ENCODE results near the gene CNPY3. TPM values are rescaled to one million over a fixed set of nuclear protein-coding genes. Genes with fewer than 3 reads are reported as not detected.
"Not testable (repeated sequence)": the region's sequence is repeated elsewhere in the genome, so short reads cannot be mapped to it uniquely, and the experiment has no call there.

Gene CNPY3
- total and polyA plus RNA-seq, 4 donors = 28.3 to 50.1 (median 32.5) TPM

GRCh38 chr6:42894041-42894828, 35.0 kb upstream of the CNPY3 start:
- intact Hi-C loops (cut with DNase I); ATAC-seq (ENCODE audit: low FRiP score); DNase-seq; H3K36me3 ChIP-seq (ENCODE audit: control insufficient read depth in 1 of 2, insufficient read depth in 2 of 2, low read length in 1 of 2); H3K9me3 ChIP-seq (ENCODE audit: control insufficient read depth, low read length); H3K4me1 ChIP-seq (ENCODE audit: control insufficient read depth in 1 of 2, insufficient read depth in 2 of 2, low read length in 2 of 2); H3K4me3 ChIP-seq (ENCODE audit: low read length in 2 of 2); H3K27me3 ChIP-seq (ENCODE audit: control insufficient read depth in 1 of 2, insufficient read depth in 2 of 2, low read length in 1 of 2); H3K27ac ChIP-seq (ENCODE audit: low read depth in 1 of 2, low read length in 2 of 2): not testable (repeated sequence)
- WGBS, 2 donors = 68 to 72% methylated on average over 19 of the region's 19 CpGs

GRCh38 chr6:42896178-42896719, 33.0 kb upstream of the CNPY3 start:
- H3K27ac ChIP-seq (ENCODE audit: low read depth in 1 of 2, low read length in 2 of 2) = no peak overlapping the region
- whole genome bisulfite sequencing, 2 donors = 75 to 76% methylated on average over 10 of the region's 10 CpGs
- no peak overlapping the region for H3K4me3 ChIP-seq (ENCODE audit: low read length in 2 of 2)
- no peaks in the 10 kb centered on the region for H3K27me3 ChIP-seq (ENCODE audit: control insufficient read depth in 1 of 2, insufficient read depth in 2 of 2, low read length in 1 of 2)
- no peak for DNase-seq
- no peak for ATAC-seq (ENCODE audit: low FRiP score)
- H3K9me3 ChIP-seq (ENCODE audit: control insufficient read depth, low read length) = no peaks in the 10 kb centered on the region
- H3K4me1 ChIP-seq (ENCODE audit: control insufficient read depth in 1 of 2, insufficient read depth in 2 of 2, low read length in 2 of 2) = no peaks in the 10 kb centered on the region
- intact Hi-C loops (cut with DNase I) = no loop called here
- no peaks in the 10 kb centered on the region for H3K36me3 ChIP-seq (ENCODE audit: control insufficient read depth in 1 of 2, insufficient read depth in 2 of 2, low read length in 1 of 2)

GRCh38 chr6:42898891-42899361, 30.4 kb upstream of the CNPY3 start:
- peak in 1 of 2 donors; percentile 62 for DNase-seq
- intact Hi-C loops (cut with DNase I) = no loop called here
- H3K36me3 ChIP-seq (ENCODE audit: control insufficient read depth in 1 of 2, insufficient read depth in 2 of 2, low read length in 1 of 2) = no peaks in the 10 kb centered on the region
- ATAC-seq (ENCODE audit: low FRiP score) = no peak
- no peak overlapping the region for H3K4me3 ChIP-seq (ENCODE audit: low read length in 2 of 2)
- H3K4me1 ChIP-seq (ENCODE audit: control insufficient read depth in 1 of 2, insufficient read depth in 2 of 2, low read length in 2 of 2) = no peaks in the 10 kb centered on the region
- H3K27me3 ChIP-seq (ENCODE audit: control insufficient read depth in 1 of 2, insufficient read depth in 2 of 2, low read length in 1 of 2) = no peaks in the 10 kb centered on the region
- 7 to 8% methylated on average over 10 of the region's 10 CpGs for WGBS, 2 donors
- H3K27ac ChIP-seq (ENCODE audit: low read depth in 1 of 2, low read length in 2 of 2) = no peak overlapping the region
- H3K9me3 ChIP-seq (ENCODE audit: control insufficient read depth, low read length) = no peaks in the 10 kb centered on the region

- Histone ChIP-seq H3K27me3 (ENCODE audit: control insufficient read depth in 1 of 2, insufficient read depth in 2 of 2, low read length in 1 of 2) (no peaks in the 10 kb centered on the region), H3K36me3 (ENCODE audit: control insufficient read depth in 1 of 2, insufficient read depth in 2 of 2, low read length in 1 of 2) (no peaks in the 10 kb centered on the region), H3K9me3 (ENCODE audit: control insufficient read depth, low read length) (no peaks in the 10 kb centered on the region), H3K4me1 (ENCODE audit: control insufficient read depth in 1 of 2, insufficient read depth in 2 of 2, low read length in 2 of 2) (no peaks in the 10 kb centered on the region), H3K27ac (ENCODE audit: low read depth in 1 of 2, low read length in 2 of 2) (no peak overlapping the region), H3K4me3 (ENCODE audit: low read length in 2 of 2) (no peak overlapping the region)
- intact Hi-C loops (cut with DNase I) = loop anchor here (2.0 to 5.0 kb wide), 4 partner anchors 227 to 243 kb away; no protein-coding TSS in a partner anchor
- ATAC-seq (ENCODE audit: low FRiP score) (no peak), DNase-seq (no peak)
- WGBS, 2 donors = 6% methylated on average over 8 of the region's 8 CpGs
Measured at GRCh38 chr6:42899871-42900270, 29.4 kb upstream of the CNPY3 start.

- 2% methylated on average over 11 of the region's 11 CpGs for WGBS, 2 donors
- Histone ChIP-seq H3K27me3 (ENCODE audit: control insufficient read depth in 1 of 2, insufficient read depth in 2 of 2, low read length in 1 of 2) (no peaks in the 10 kb centered on the region), H3K9me3 (ENCODE audit: control insufficient read depth, low read length) (no peaks in the 10 kb centered on the region), H3K36me3 (ENCODE audit: control insufficient read depth in 1 of 2, insufficient read depth in 2 of 2, low read length in 1 of 2) (no peaks in the 10 kb centered on the region), H3K4me1 (ENCODE audit: control insufficient read depth in 1 of 2, insufficient read depth in 2 of 2, low read length in 2 of 2) (no peaks in the 10 kb centered on the region), H3K27ac (ENCODE audit: low read depth in 1 of 2, low read length in 2 of 2) (no peak overlapping the region), H3K4me3 (ENCODE audit: low read length in 2 of 2) (no peak overlapping the region)
- peak; percentile 93 for ATAC-seq (ENCODE audit: low FRiP score)
- DNase-seq = peak in 1 of 2 donors; percentile 71
- intact Hi-C loops (cut with DNase I) = loop anchor here (2.0 to 5.0 kb wide), 4 partner anchors 226 to 241 kb away; no protein-coding TSS in a partner anchor
Measured at GRCh38 chr6:42901538-42901957, 27.7 kb upstream of the CNPY3 start.

- intact Hi-C loops (cut with DNase I) = loop anchor here in 1 of 2 donors (5.0 kb wide), 2 partner anchors 225 to 240 kb away; no protein-coding TSS in a partner anchor
- H3K36me3 ChIP-seq (ENCODE audit: control insufficient read depth in 1 of 2, insufficient read depth in 2 of 2, low read length in 1 of 2); H3K9me3 ChIP-seq (ENCODE audit: control insufficient read depth, low read length); H3K27ac ChIP-seq (ENCODE audit: low read depth in 1 of 2, low read length in 2 of 2); DNase-seq; H3K4me1 ChIP-seq (ENCODE audit: control insufficient read depth in 1 of 2, insufficient read depth in 2 of 2, low read length in 2 of 2); H3K27me3 ChIP-seq (ENCODE audit: control insufficient read depth in 1 of 2, insufficient read depth in 2 of 2, low read length in 1 of 2); H3K4me3 ChIP-seq (ENCODE audit: low read length in 2 of 2); ATAC-seq (ENCODE audit: low FRiP score): not testable (repeated sequence)
- 87 to 89% methylated on average over 22 of the region's 22 CpGs for WGBS, 2 donors
Measured at GRCh38 chr6:42902429-42903263, 26.6 kb upstream of the CNPY3 start.

GRCh38 chr6:42904467-42904866, 24.8 kb upstream of the CNPY3 start:
- intact Hi-C loops (cut with DNase I) = loop anchor here in 1 of 2 donors (5.0 kb wide), 2 partner anchors 223 to 238 kb away; no protein-coding TSS in a partner anchor
- Histone ChIP-seq H3K4me1 (ENCODE audit: control insufficient read depth in 1 of 2, insufficient read depth in 2 of 2, low read length in 2 of 2) (no peaks in the 10 kb centered on the region), H3K27ac (ENCODE audit: low read depth in 1 of 2, low read length in 2 of 2) (no peak overlapping the region), H3K9me3 (ENCODE audit: control insufficient read depth, low read length) (no peaks in the 10 kb centered on the region), H3K4me3 (ENCODE audit: low read length in 2 of 2) (no peak overlapping the region), H3K27me3 (ENCODE audit: control insufficient read depth in 1 of 2, insufficient read depth in 2 of 2, low read length in 1 of 2) (no peaks in the 10 kb centered on the region), H3K36me3 (ENCODE audit: control insufficient read depth in 1 of 2, insufficient read depth in 2 of 2, low read length in 1 of 2) (no peaks in the 10 kb centered on the region)
- ATAC-seq (ENCODE audit: low FRiP score) = no peak
- no peak for DNase-seq
- 87 to 90% methylated on average over 10 of the region's 10 CpGs for WGBS, 2 donors

- Histone ChIP-seq H3K27ac (ENCODE audit: low read depth in 1 of 2, low read length in 2 of 2) (no peak overlapping the region), H3K9me3 (ENCODE audit: control insufficient read depth, low read length) (no peaks in the 10 kb centered on the region), H3K36me3 (ENCODE audit: control insufficient read depth in 1 of 2, insufficient read depth in 2 of 2, low read length in 1 of 2) (no peaks in the 10 kb centered on the region), H3K4me3 (ENCODE audit: low read length in 2 of 2) (no peak overlapping the region), H3K27me3 (ENCODE audit: control insufficient read depth in 1 of 2, insufficient read depth in 2 of 2, low read length in 1 of 2) (no peaks in the 10 kb centered on the region), H3K4me1 (ENCODE audit: control insufficient read depth in 1 of 2, insufficient read depth in 2 of 2, low read length in 2 of 2) (no peaks in the 10 kb centered on the region)
- intact Hi-C loops (cut with DNase I) = no loop called here
- DNase-seq (no peak), ATAC-seq (ENCODE audit: low FRiP score) (no peak)
- WGBS, 2 donors = 3 to 7% methylated on average over 5 of the region's 5 CpGs
Measured at GRCh38 chr6:42907336-42907735, 21.9 kb upstream of the CNPY3 start.
